Mammary epithelial cell (primary cell): ENCODE data around the gene UBE2E3.

Experiments
- CTCF ChIP-seq, 2 donors: IDR thresholded peaks in 1 of 2; conservative IDR thresholded peaks in 1 of 2; 2 replicates each; pipeline ENCODE4 v1.5.1; 2011 to 2012; ENCODE audit warnings: inconsistent platforms in 2 of 2, low read length in 2 of 2, mild to moderate bottlenecking in 2 of 2, control low read depth in 1 of 2, low read depth in 1 of 2; ENCODE audit not compliant: insufficient read depth in 1 of 2; ENCODE audit errors: extremely low read depth in 1 of 2
- EZH2 ChIP-seq: IDR thresholded peaks from 2 replicates; pipeline ENCODE4 v1.6.1; 2012; ENCODE audit warnings: low read length, inconsistent platforms, borderline replicate concordance

DNA sequence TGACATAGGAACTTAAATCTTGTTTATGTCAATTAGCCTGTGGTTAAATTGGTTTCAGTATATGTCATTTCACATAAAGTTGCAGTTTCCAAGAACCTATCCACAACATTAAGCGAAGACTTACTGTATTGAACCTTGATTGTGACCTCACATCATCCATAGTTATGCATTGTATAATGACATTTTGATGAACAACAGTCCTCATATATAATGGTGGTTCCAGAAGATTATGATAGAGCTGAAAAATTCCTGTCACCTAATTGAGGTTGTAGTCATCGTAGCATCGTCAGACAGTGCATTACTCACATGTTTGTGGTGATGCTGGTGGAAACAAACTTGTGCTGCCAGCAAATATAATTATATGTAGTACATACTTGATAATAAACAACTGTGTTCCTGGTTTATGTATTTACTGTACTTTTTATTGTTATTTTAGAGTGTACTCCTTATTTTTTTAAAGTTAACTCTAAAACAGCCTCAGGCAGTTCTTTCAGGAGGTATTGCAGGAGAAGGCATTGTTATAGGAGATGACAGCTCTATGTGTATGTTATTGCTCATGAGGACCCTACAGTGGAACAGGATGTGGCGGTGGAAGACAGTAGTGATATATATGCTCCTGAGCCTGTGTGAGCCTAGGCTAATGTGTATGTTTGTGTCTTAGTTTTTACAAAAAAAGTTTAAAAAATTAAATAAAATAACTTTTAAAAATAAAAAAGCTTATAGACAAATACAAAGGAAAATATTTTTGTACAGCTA lies 56.6 kb downstream of the UBE2E3 start:
- no peak for TF ChIP-seq EZH2
- no peak for TF ChIP-seq CTCF (conservative IDR thresholded peaks at IDR 0.05 in 1 of 2, IDR thresholded peaks at IDR 0.05 in 1 of 2; ENCODE audit: extremely low read depth in 1 of 2, insufficient read depth in 1 of 2, low read depth in 1 of 2, low read length in 2 of 2)
